ENCODE measurements around the gene LNPK.

LNPK gene

DNA sequence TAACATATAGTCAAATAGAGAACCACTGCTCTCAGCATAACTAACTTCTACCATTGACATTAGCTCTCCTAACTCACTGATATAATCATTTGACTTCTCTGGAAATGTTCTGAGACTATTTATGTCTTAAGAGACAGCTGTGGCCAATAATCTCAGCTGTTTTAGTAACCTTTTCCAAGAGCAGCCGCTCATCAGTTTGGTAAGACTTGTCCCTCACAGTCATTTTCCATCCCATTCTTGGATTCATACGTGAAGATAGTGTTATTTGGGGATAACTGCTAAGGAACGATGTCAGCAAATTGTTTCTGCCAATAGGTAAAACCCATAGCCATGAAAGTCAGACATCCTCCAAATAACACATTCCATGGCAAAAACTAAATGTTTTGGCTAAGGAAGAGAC, 127.8 kb downstream of the LNPK start:
- Histone ChIP-seq H3K27ac (ENCODE audit: insufficient read depth in 1 of 2, low read depth in 1 of 2, low read length in 2 of 2, poor library complexity in 1 of 2, severe bottlenecking in 2 of 2) (no peak overlapping the region), H3K4me3 (ENCODE audit: control insufficient read depth in 1 of 7, extremely low read depth in 1 of 7, insufficient read depth in 4 of 7, low read depth in 2 of 7, low read length in 6 of 7) (no peak overlapping the region)
- POLR2A ChIA-PET = no interaction called here

More for the DNA sequence above, 127.8 kb downstream of the LNPK start:
- Histone ChIP-seq H3K4me1 (ENCODE audit: control extremely low read depth in 1 of 4, control insufficient read depth in 4 of 4, insufficient read depth in 4 of 4, low read length in 3 of 4) (no peaks in the 10 kb centered on the region), H3K27me3 (replicated peaks in 2 of 5; ENCODE audit: control insufficient read depth in 4 of 5, insufficient read depth in 5 of 5, low read length in 4 of 5) (peaks cover 0 to 3% (median 0%) of the 10 kb centered on the region in 5 experiments), H3K9me3 (ENCODE audit: control extremely low read depth in 1 of 5, control insufficient read depth in 4 of 5, insufficient read depth in 2 of 5, low read depth in 1 of 5, low read length in 4 of 5) (no peaks in the 10 kb centered on the region), H3K36me3 (ENCODE audit: control insufficient read depth in 4 of 4, insufficient read depth in 4 of 4, low read length in 3 of 4) (no peaks in the 10 kb centered on the region)
- 100% methylated on average over 1 of the region's 3 CpGs for WGBS (ENCODE audit: insufficient coverage)
- CTCF ChIA-PET = interaction anchor here (0.7 kb wide), 1 partner anchor 697 kb away, joined by 3 read pairs; no protein-coding TSS in a partner anchor
- DNase-seq = no peak
